Astrocyte (in vitro differentiated cells and primary cell): Measurements from ENCODE around the gene ALOX15. TPM values are rescaled to one million over a fixed set of nuclear protein-coding genes. Genes with fewer than 3 reads are reported as not detected.

Experiments used
- DNase-seq: peaks from one replicate; pipeline ENCODE4 v3.0.0-alpha.2; 2010; ENCODE audit warnings: low read depth
- FAIRE-seq: peaks from 2 replicates; lab custom pipeline; 2011; peaks lifted over from hg19 to GRCh38; lab: Jason Lieb, UNC
- H2AFZ ChIP-seq: 2 replicates; pipeline ENCODE4 v1.6.0; 2012; ENCODE audit warnings: low read depth, low read length, inconsistent platforms
- H3K27ac ChIP-seq: 2 replicates; pipeline ENCODE4 v1.5.1; 2011; ENCODE audit warnings: low read depth, low read length, inconsistent platforms
- H3K27me3 ChIP-seq: 2 replicates; pipeline ENCODE4 v1.6.0; 2011; ENCODE audit warnings: low read length, inconsistent platforms; ENCODE audit not compliant: insufficient read depth
- H3K36me3 ChIP-seq: 2 replicates; pipeline ENCODE4 v1.5.1; 2011; ENCODE audit warnings: low read length, inconsistent platforms; ENCODE audit not compliant: insufficient read depth
- H3K4me1 ChIP-seq: 2 replicates; pipeline ENCODE4 v1.5.1; 2011; ENCODE audit warnings: low read length, inconsistent platforms; ENCODE audit not compliant: insufficient read depth
- H3K4me2 ChIP-seq: 2 replicates; pipeline ENCODE4 v1.6.0; 2012; ENCODE audit warnings: low read length, inconsistent platforms
- H3K4me3 ChIP-seq: 2 replicates; pipeline ENCODE4 v1.5.1; 2011; ENCODE audit warnings: low read depth, mild to moderate bottlenecking, low read length, inconsistent platforms; ENCODE audit not compliant: insufficient read depth
- H3K79me2 ChIP-seq: 2 replicates; pipeline ENCODE4 v1.6.0; 2012; ENCODE audit warnings: mild to moderate bottlenecking, low read length, inconsistent platforms; ENCODE audit not compliant: insufficient read depth
- H3K9ac ChIP-seq: 2 replicates; pipeline ENCODE4 v1.6.0; 2012; ENCODE audit warnings: mild to moderate bottlenecking, low read length, inconsistent platforms
- H3K9me3 ChIP-seq: 2 replicates; pipeline ENCODE4 v1.5.1; 2012; ENCODE audit warnings: low read depth, mild to moderate bottlenecking, low read length, inconsistent platforms; ENCODE audit not compliant: insufficient read depth
- H4K20me1 ChIP-seq: 2 replicates; pipeline ENCODE4 v1.6.0; 2012; ENCODE audit warnings: low read length, inconsistent platforms; ENCODE audit not compliant: insufficient read depth
- H3K27ac Mint-ChIP-seq: one replicate; pipeline ENCODE4 v1.8.0; 2021; ENCODE audit warnings: mild to moderate bottlenecking, mixed read lengths; ENCODE audit not compliant: unreplicated experiment
- H3K27me3 Mint-ChIP-seq: one replicate; pipeline ENCODE4 v1.8.0; 2021; ENCODE audit warnings: low read depth, mixed read lengths; ENCODE audit not compliant: unreplicated experiment
- H3K36me3 Mint-ChIP-seq: one replicate; pipeline ENCODE4 v1.8.0; 2021; ENCODE audit warnings: low read depth, mixed read lengths; ENCODE audit not compliant: unreplicated experiment
- H3K4me1 Mint-ChIP-seq: one replicate; pipeline ENCODE4 v1.8.0; 2021; ENCODE audit warnings: low read depth, mixed read lengths; ENCODE audit not compliant: unreplicated experiment
- H3K4me3 Mint-ChIP-seq: one replicate; pipeline ENCODE4 v1.8.0; 2021; ENCODE audit warnings: mild to moderate bottlenecking, moderate library complexity, mixed read lengths; ENCODE audit not compliant: unreplicated experiment
- H3K9me3 Mint-ChIP-seq: one replicate; pipeline ENCODE4 v1.8.0; 2021; ENCODE audit warnings: mild to moderate bottlenecking, mixed read lengths; ENCODE audit not compliant: unreplicated experiment
- EZH2 ChIP-seq: IDR thresholded peaks from 2 replicates; pipeline ENCODE4 v1.6.1; 2012; ENCODE audit warnings: mild to moderate bottlenecking, low read length, inconsistent platforms; ENCODE audit not compliant: insufficient read depth
- total RNA-seq: library from RNA; stranded (reverse); gene quantifications from 2 replicates; pipeline ENCODE4 v1.2.1, GENCODE V29; 2021
- TF ChIP-seq, protein P1 (sequence below): IDR thresholded peaks from 2 replicates; pipeline ENCODE4 v1.5.1; 2011; ENCODE audit warnings: low read depth, mild to moderate bottlenecking, inconsistent platforms, low read length, moderate library complexity; ENCODE audit not compliant: insufficient read depth

Gene ALOX15
- total RNA-seq, 1 donor from 2014 or later, result 0.07 TPM

DNA sequence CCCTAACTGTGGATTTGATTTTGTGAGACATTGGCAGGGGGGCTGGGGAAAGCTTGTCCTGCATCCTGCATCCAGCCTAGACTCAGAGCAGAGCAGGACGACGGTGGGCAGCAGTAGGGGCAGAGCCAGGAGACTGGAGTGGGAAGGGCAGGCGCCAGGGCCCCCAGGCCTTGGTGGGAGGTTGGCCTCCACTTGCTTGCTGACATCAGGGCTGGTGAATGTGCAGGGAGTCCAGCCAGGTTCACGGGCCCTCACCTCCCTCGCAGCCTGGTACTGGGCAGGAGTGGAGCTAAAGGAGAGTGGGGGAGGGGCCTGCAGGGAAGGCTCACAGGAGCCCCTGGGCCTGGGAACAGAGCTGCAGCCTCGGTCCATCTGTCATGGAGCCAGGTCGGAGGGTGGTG, 59.4 kb downstream of the ALOX15 start:
- H3K9me3 Mint-ChIP-seq, result peaks cover 3% of the 10 kb centered on the region
- Histone ChIP-seq H3K9me3 (no peaks in the 10 kb centered on the region), H3K27me3 (peaks cover 40% of the 10 kb centered on the region), H3K4me1 (peaks cover 2% of the 10 kb centered on the region), H3K4me2 (no peak overlapping the region), H3K4me3 (no peak overlapping the region), H3K79me2 (no peaks in the 10 kb centered on the region), H3K9ac (no peak overlapping the region), H3K36me3 (no peaks in the 10 kb centered on the region), H4K20me1 (no peaks in the 10 kb centered on the region), H2AFZ (no peak overlapping the region), H3K27ac (no peak overlapping the region)
- H3K27ac Mint-ChIP-seq, result no peak overlapping the region
- H3K27me3 Mint-ChIP-seq, result peaks cover 53% of the 10 kb centered on the region
- H3K36me3 Mint-ChIP-seq, result no peaks in the 10 kb centered on the region
- no peak overlapping the region for H3K4me3 Mint-ChIP-seq
- no peak for FAIRE-seq
- no peak for DNase-seq
- TF ChIP-seq, protein P1, sequence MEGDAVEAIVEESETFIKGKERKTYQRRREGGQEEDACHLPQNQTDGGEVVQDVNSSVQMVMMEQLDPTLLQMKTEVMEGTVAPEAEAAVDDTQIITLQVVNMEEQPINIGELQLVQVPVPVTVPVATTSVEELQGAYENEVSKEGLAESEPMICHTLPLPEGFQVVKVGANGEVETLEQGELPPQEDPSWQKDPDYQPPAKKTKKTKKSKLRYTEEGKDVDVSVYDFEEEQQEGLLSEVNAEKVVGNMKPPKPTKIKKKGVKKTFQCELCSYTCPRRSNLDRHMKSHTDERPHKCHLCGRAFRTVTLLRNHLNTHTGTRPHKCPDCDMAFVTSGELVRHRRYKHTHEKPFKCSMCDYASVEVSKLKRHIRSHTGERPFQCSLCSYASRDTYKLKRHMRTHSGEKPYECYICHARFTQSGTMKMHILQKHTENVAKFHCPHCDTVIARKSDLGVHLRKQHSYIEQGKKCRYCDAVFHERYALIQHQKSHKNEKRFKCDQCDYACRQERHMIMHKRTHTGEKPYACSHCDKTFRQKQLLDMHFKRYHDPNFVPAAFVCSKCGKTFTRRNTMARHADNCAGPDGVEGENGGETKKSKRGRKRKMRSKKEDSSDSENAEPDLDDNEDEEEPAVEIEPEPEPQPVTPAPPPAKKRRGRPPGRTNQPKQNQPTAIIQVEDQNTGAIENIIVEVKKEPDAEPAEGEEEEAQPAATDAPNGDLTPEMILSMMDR, result no peak
- no peak for TF ChIP-seq EZH2
- H3K4me1 Mint-ChIP-seq, result peaks cover 2% of the 10 kb centered on the region

Other genes with a start within 250 kb of the ALOX15 start
- not detected in 2 replicates for gene SPNS3, start 207.7 kb downstream of the ALOX15 start, total RNA-seq
- gene SPNS2, start 142.8 kb downstream of the ALOX15 start, total RNA-seq, result 1.3 and 4.3 TPM in 2 replicates
- gene MYBBP1A, start 86.3 kb downstream of the ALOX15 start, total RNA-seq, result 70.0 and 71.1 TPM in 2 replicates
- gene GGT6, start 81.1 kb downstream of the ALOX15 start, total RNA-seq, result not detected in 2 replicates
- gene SMTNL2, start 57.1 kb downstream of the ALOX15 start, total RNA-seq, result 0.18 and 0.26 TPM in 2 replicates
- gene PELP1, start 62.5 kb upstream of the ALOX15 start, total RNA-seq, result 51.6 and 52.7 TPM in 2 replicates
- gene ARRB2, start 69.0 kb upstream of the ALOX15 start, total RNA-seq, result 6.3 and 10.3 TPM in 2 replicates
- 8.5 and 9.9 TPM in 2 replicates for gene MED11, start 89.8 kb upstream of the ALOX15 start, total RNA-seq
- gene ZMYND15, start 98.2 kb upstream of the ALOX15 start, total RNA-seq, result 0.09 and 0.12 TPM in 2 replicates
- 2.2 and 3.2 TPM in 2 replicates for gene CXCL16, start 98.2 kb upstream of the ALOX15 start, total RNA-seq
- gene TM4SF5, start 130.2 kb upstream of the ALOX15 start, total RNA-seq, result not detected in 2 replicates
- gene VMO1, start 144.7 kb upstream of the ALOX15 start, total RNA-seq, result 0.75 TPM in 1 of 2 replicates, not detected in the other
- gene GLTPD2, start 147.3 kb upstream of the ALOX15 start, total RNA-seq, result not detected in 2 replicates
- gene PSMB6, start 154.5 kb upstream of the ALOX15 start, total RNA-seq, result 154 and 161 TPM in 2 replicates
- 21.4 and 29.3 TPM in 2 replicates for gene PLD2, start 165.5 kb upstream of the ALOX15 start, total RNA-seq
- 51.3 and 63.2 TPM in 2 replicates for gene MINK1, start 191.7 kb upstream of the ALOX15 start, total RNA-seq